ENCODE results near the gene RCSD1. TPM values are rescaled to one million over a fixed set of nuclear protein-coding genes. Genes with fewer than 3 reads are reported as not detected.

Gene RCSD1
- total RNA-seq, 1 donor: 1.3 TPM

GRCh38 chr1:167625040-167625823, 4.8 kb upstream of the RCSD1 start:
- no peak for DNase-seq (ENCODE audit: low read depth)
- no peak overlapping the region for H3K4me3 ChIP-seq (ENCODE audit: low read depth, low read length)
- TF ChIP-seq, protein P1, sequence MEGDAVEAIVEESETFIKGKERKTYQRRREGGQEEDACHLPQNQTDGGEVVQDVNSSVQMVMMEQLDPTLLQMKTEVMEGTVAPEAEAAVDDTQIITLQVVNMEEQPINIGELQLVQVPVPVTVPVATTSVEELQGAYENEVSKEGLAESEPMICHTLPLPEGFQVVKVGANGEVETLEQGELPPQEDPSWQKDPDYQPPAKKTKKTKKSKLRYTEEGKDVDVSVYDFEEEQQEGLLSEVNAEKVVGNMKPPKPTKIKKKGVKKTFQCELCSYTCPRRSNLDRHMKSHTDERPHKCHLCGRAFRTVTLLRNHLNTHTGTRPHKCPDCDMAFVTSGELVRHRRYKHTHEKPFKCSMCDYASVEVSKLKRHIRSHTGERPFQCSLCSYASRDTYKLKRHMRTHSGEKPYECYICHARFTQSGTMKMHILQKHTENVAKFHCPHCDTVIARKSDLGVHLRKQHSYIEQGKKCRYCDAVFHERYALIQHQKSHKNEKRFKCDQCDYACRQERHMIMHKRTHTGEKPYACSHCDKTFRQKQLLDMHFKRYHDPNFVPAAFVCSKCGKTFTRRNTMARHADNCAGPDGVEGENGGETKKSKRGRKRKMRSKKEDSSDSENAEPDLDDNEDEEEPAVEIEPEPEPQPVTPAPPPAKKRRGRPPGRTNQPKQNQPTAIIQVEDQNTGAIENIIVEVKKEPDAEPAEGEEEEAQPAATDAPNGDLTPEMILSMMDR (IDR thresholded peaks at IDR 0.05; ENCODE audit: insufficient read depth, low read depth, low read length): no peak

GRCh38 chr1:167627615-167627864, 2.5 kb upstream of the RCSD1 start:
- no peak overlapping the region for H3K4me3 ChIP-seq (ENCODE audit: low read depth, low read length)
- no peak for DNase-seq (ENCODE audit: low read depth)
- TF ChIP-seq, protein P1 (IDR thresholded peaks at IDR 0.05; ENCODE audit: insufficient read depth, low read depth, low read length): no peak

DNA sequence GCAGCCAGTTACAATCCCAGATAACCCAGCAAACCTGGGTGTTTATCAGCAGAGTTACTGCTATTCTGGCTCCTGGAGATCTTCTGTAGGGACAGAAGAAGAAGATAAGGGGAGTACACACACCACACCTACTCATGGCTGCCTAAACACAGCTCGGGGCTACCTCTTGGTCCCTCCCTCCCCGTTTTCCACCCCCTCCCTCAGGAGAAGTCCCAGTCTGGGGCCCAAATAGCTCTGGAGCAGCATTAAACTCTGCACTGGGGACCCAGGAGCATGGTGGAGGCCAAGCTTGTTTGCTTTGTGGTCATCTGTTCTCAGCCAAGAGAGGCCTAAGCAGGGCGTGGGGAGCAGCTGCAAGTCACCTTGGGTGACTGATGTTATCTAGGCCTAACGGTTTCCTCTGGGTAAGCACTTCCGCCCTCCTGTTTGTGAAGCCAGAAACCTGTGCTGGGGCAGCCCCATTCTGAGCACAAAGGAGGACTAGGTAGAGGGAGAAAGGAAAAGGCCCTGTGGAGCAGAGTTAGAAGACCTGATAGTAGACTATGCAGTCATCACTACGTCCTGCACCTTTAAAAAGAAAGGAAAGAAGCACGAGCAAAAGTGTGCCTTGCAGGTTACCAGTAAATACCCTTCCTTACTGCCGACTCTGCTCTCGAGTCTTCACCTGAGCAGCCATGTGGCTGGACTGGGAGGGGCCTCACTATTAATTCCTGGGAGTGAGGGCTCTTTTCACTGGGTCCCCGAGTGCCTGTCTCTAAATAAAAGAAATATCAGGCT, 2.0 kb upstream of the RCSD1 start:
- TF ChIP-seq, protein P1 (IDR thresholded peaks at IDR 0.05; ENCODE audit: insufficient read depth, low read depth, low read length): no peak
- DNase-seq (ENCODE audit: low read depth): no peak

DNA sequence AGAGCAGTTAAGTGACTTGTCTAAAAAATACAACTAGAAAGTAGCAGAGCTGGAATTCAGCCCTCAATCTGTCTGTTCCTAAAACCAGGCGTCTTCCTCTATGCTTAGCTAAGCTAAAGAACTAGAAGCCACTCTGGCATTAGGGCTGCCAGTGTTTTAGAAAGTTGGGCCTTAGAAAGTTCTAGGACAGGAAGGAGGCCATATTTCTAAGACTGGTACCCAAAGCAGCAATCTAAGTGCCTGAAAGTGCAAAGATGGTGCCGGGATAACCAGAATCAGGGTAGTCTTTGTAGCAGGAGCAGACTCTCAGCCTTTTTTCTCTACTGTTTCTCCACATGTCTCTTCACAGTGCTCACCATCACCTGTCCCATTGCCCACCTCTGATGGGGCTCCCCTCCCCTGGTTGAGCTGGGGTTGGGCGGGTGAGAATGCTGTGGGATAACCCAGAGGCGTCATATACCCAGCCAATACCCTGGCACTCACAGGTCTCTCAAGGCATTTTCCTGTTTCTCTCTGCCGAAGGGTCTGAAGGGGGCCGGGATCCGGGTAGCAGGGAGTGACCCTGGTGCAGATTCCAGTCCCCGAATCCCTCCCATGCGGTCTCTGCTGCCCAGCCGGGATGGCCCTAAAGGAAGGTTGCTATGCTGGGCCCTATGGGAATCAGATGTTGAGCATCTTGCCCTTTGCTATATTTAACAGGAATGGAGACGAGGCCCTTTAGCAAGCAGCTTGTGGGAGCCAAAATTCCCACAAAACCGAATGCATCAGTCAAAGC, 1.1 kb upstream of the RCSD1 start:
- no peak overlapping the region for H3K4me3 ChIP-seq (ENCODE audit: low read depth, low read length)
- TF ChIP-seq, protein P1 (IDR thresholded peaks at IDR 0.05; ENCODE audit: insufficient read depth, low read depth, low read length): no peak
- DNase-seq (ENCODE audit: low read depth): no peak

More for the DNA sequence above, 2.0 kb upstream of the RCSD1 start:
- H3K4me3 ChIP-seq (ENCODE audit: low read depth, low read length): no peak overlapping the region

GRCh38 chr1:167630568-167631385, 745 bp downstream of the RCSD1 start:
- DNase-seq (ENCODE audit: low read depth): no peak
- peak overlapping the region; percentile 54 for H3K4me3 ChIP-seq (ENCODE audit: low read depth, low read length)
- TF ChIP-seq, protein P1 (IDR thresholded peaks at IDR 0.05; ENCODE audit: insufficient read depth, low read depth, low read length): no peak

DNA sequence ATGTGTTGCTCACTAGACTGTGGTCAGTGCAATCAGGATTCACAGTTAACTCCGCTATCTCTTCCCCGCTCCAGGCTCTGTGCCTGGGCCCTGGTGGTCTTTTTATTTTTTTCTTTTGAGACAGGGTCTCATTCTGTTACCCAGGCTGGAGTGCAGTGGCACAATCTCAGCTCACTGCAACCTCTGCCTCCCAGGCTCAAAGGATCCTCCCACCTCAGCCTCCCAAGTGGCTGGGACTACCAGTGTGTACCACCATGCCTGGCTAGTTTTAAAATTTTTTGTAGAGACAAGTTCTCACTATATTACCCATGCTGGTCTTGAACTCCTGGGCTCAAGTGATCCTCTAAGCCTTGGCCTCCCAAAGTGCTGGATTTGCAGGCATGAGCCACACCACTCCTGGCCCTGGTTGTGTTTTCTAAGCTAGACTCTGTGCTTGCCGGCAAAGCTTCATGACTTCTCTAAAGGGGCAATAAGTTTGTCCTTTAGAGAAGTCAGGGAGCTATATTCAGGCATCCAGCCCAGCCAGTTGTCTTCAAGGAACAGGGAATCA, 1.4 kb downstream of the RCSD1 start:
- no peak overlapping the region for H3K4me3 ChIP-seq (ENCODE audit: low read depth, low read length)
- TF ChIP-seq, protein P1 (IDR thresholded peaks at IDR 0.05; ENCODE audit: insufficient read depth, low read depth, low read length): no peak
- DNase-seq (ENCODE audit: low read depth): no peak
